ENCODE results near the gene JUNB.

DNA sequence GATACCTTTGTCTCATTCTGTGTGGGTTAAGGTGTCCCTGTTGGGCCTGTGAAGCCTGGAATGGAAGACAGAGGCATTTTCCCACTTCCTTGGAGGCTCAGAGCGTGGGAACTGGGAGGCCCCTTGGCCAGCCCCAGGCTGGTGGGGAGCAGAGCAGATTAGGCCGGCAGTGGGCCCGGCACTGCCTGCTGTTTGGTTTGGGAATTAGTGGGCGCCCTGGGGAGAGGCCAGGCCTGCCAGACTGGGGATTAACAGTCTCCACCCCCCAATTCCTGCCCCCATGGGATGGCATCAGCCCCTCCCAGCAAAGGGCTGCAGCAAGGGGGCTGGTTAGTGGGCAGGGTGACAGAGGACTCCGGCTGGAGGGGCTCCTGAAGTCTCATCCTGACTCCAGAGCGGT lies 42.8 kb upstream of the JUNB start:
- TF ChIP-seq ZNF596 (tag by site-specific recombination; IDR thresholded peaks at IDR 0.05) (no peak), ZNF777 (tag by site-specific recombination; IDR thresholded peaks at IDR 0.05; ENCODE audit: borderline replicate concordance) (no peak), CTCF (tag by site-specific recombination; IDR thresholded peaks at IDR 0.05) (no peak), MZF1 (tag by site-specific recombination; IDR thresholded peaks at IDR 0.05; ENCODE audit: borderline replicate concordance) (no peak), REST (tag by site-specific recombination; IDR thresholded peaks at IDR 0.05) (no peak), BCL11A (tag by site-specific recombination; IDR thresholded peaks at IDR 0.05; ENCODE audit: low read depth) (no peak), OSR2 (tag by site-specific recombination; IDR thresholded peaks at IDR 0.05) (no peak), ZNF311 (tag by site-specific recombination; IDR thresholded peaks at IDR 0.05; ENCODE audit: borderline replicate concordance) (no peak), ZNF548 (tag by site-specific recombination; IDR thresholded peaks at IDR 0.05) (no peak)
- TF ChIP-seq, protein P1, sequence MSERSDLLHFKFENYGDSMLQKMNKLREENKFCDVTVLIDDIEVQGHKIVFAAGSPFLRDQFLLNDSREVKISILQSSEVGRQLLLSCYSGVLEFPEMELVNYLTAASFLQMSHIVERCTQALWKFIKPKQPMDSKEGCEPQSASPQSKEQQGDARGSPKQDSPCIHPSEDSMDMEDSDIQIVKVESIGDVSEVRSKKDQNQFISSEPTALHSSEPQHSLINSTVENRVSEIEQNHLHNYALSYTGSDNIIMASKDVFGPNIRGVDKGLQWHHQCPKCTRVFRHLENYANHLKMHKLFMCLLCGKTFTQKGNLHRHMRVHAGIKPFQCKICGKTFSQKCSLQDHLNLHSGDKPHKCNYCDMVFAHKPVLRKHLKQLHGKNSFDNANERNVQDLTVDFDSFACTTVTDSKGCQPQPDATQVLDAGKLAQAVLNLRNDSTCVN (tag by site-specific recombination; optimal IDR thresholded peaks at IDR 0.05), result no peak

Measured in HEK293 (cell line).